Neural progenitor cell (in vitro differentiated cells): Measurements from ENCODE around the gene ZMYND8. TPM values are rescaled to one million over a fixed set of nuclear protein-coding genes. Genes with fewer than 3 reads are reported as not detected.
"Not testable (repeated sequence)": the region's sequence is repeated elsewhere in the genome, so short reads cannot be mapped to it uniquely, and the experiment has no call there.

ENCODE experiments used
- DNase-seq: peaks from one replicate; pipeline ENCODE4 v3.0.0-alpha.2; 2016; ENCODE audit warnings: low spot score
- H2AFZ ChIP-seq: fragments of 200-600 bp; sonication (generic); replicated peaks from 2 replicates; pipeline ENCODE4 v1.6.1; 2016; ENCODE audit warnings: antibody characterized with exemption
- H3F3A ChIP-seq: fragments of 200-600 bp; sonication (generic); 2 replicates; pipeline ENCODE4 v1.6.1; 2016; ENCODE audit warnings: antibody characterized with exemption, low read depth
- H3K27ac ChIP-seq: fragments of 200-600 bp; sonication (generic); 2 replicates; pipeline ENCODE4 v1.5.1; 2016; ENCODE audit warnings: mild to moderate bottlenecking
- H3K27me3 ChIP-seq: fragments of 200-600 bp; sonication (generic); 2 replicates; pipeline ENCODE4 v1.6.1; 2016; ENCODE audit warnings: mild to moderate bottlenecking, moderate library complexity
- H3K36me3 ChIP-seq: fragments of 200-600 bp; sonication (generic); 2 replicates; pipeline ENCODE4 v1.5.1; 2016
- H3K4me1 ChIP-seq: fragments of 200-600 bp; sonication (generic); 2 replicates; pipeline ENCODE4 v1.6.1; 2016; ENCODE audit warnings: mixed run types
- H3K4me2 ChIP-seq: fragments of 200-600 bp; sonication (generic); 2 replicates; pipeline ENCODE4 v1.6.1; 2016
- H3K4me3 ChIP-seq: fragments of 200-600 bp; sonication (generic); 2 replicates; pipeline ENCODE4 v1.5.1; 2016
- H3K79me2 ChIP-seq: fragments of 200-600 bp; sonication (generic); 2 replicates; pipeline ENCODE4 v1.6.1; 2016; ENCODE audit warnings: low read depth
- H3K9ac ChIP-seq: fragments of 200-600 bp; sonication (generic); 2 replicates; pipeline ENCODE4 v1.6.1; 2016
- H3K9me3 ChIP-seq: fragments of 200-600 bp; sonication (generic); 2 replicates; pipeline ENCODE4 v1.5.1; 2016; ENCODE audit warnings: low read depth
- H4K20me1 ChIP-seq: fragments of 200-600 bp; sonication (generic); 2 replicates; pipeline ENCODE4 v1.6.1; 2016; ENCODE audit warnings: low read depth
- H3K27ac Mint-ChIP-seq: 3 replicates; pipeline ENCODE4 v1.8.0; 2021; ENCODE audit warnings: mixed read lengths
- H3K27me3 Mint-ChIP-seq: 2 replicates; pipeline ENCODE4 v1.8.0; 2022; ENCODE audit warnings: low read depth, mild to moderate bottlenecking, inconsistent platforms, moderate library complexity, mixed read lengths; ENCODE audit not compliant: insufficient read depth
- H3K36me3 Mint-ChIP-seq: 3 replicates; pipeline ENCODE4 v1.8.0; 2021; ENCODE audit warnings: mixed read lengths
- H3K4me1 Mint-ChIP-seq: 3 replicates; pipeline ENCODE4 v1.8.0; 2021; ENCODE audit warnings: mixed read lengths
- H3K4me3 Mint-ChIP-seq: 3 replicates; pipeline ENCODE4 v1.8.0; 2021; ENCODE audit warnings: mild to moderate bottlenecking, moderate library complexity, mixed read lengths
- H3K9me3 Mint-ChIP-seq: 3 replicates; pipeline ENCODE4 v1.8.0; 2020; ENCODE audit warnings: mixed read lengths
- EZH2 ChIP-seq: fragments of 200-600 bp; sonication (generic); IDR thresholded peaks from 2 replicates; pipeline ENCODE4 v1.6.1; 2017; ENCODE audit warnings: antibody characterized with exemption, mild to moderate bottlenecking, moderate library complexity
- EZH2phosphoT487 ChIP-seq: fragments of 200-600 bp; sonication (generic); IDR thresholded peaks from 2 replicates; pipeline ENCODE4 v1.6.1; 2017; ENCODE audit warnings: antibody characterized with exemption
- total RNA-seq: library from RNA; depleted of rRNA; stranded (reverse); fragments of >200 nt; gene quantifications from 2 replicates; pipeline ENCODE4 v1.2.3, GENCODE V29; 2015; ENCODE audit warnings: low replicate concordance
- TF ChIP-seq, protein P1 (sequence below): fragments of 200-600 bp; sonication (generic); IDR thresholded peaks from 2 replicates; pipeline ENCODE4 v1.5.1; 2017; ENCODE audit warnings: antibody characterized with exemption, mild to moderate bottlenecking

Gene ZMYND8
- total RNA-seq, 1 donor from 2014 or later, result 59.4 TPM

DNA sequence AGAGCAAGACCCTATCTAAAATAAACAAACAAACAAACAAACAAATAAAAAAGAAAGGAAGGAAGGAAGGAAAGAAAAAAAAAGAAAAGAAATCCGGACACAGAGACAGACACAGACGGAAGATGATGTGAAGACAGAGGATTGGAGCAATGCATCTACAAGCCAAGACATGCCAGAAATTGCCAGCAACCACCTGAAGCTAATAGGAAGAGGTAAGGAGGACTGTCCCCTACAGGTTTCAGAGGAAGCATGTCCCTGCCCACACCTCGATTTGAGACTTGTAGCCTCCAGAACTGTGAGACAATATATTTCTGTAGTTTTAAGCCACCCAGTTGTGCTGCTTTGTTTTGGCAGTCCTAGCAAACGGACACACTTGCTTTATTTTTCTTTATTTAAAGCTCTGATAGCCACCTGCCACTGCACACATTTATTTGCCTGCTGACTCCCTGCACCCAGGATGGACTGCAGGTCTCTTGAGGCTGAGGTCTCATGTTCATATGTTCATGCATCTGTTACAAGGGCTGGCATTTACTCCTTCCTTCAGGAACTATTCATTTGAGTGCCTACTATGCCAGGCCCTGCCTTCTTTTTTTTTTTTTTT, 20.7 kb upstream of the ZMYND8 start:
- peaks cover 2% of the 10 kb centered on the region for H3K36me3 Mint-ChIP-seq
- Histone ChIP-seq H3K36me3 (no peaks in the 10 kb centered on the region), H3F3A (peaks cover 11% of the 10 kb centered on the region), H3K27me3 (no peaks in the 10 kb centered on the region), H3K79me2 (no peaks in the 10 kb centered on the region), H3K4me2 (no peak overlapping the region), H2AFZ (peak overlapping the region; percentile 63), H3K4me1 (peaks cover 14% of the 10 kb centered on the region), H3K4me3 (no peak overlapping the region), H4K20me1 (no peaks in the 10 kb centered on the region), H3K9ac (no peak overlapping the region), H3K27ac (peak overlapping the region; percentile 20), H3K9me3 (no peaks in the 10 kb centered on the region)
- TF ChIP-seq, protein P1, sequence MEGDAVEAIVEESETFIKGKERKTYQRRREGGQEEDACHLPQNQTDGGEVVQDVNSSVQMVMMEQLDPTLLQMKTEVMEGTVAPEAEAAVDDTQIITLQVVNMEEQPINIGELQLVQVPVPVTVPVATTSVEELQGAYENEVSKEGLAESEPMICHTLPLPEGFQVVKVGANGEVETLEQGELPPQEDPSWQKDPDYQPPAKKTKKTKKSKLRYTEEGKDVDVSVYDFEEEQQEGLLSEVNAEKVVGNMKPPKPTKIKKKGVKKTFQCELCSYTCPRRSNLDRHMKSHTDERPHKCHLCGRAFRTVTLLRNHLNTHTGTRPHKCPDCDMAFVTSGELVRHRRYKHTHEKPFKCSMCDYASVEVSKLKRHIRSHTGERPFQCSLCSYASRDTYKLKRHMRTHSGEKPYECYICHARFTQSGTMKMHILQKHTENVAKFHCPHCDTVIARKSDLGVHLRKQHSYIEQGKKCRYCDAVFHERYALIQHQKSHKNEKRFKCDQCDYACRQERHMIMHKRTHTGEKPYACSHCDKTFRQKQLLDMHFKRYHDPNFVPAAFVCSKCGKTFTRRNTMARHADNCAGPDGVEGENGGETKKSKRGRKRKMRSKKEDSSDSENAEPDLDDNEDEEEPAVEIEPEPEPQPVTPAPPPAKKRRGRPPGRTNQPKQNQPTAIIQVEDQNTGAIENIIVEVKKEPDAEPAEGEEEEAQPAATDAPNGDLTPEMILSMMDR, result no peak
- TF ChIP-seq EZH2 (no peak), EZH2phosphoT487 (no peak)
- H3K4me1 Mint-ChIP-seq, result peaks cover 14% of the 10 kb centered on the region
- peaks cover 4% of the 10 kb centered on the region for H3K27me3 Mint-ChIP-seq
- H3K9me3 Mint-ChIP-seq, result no peaks in the 10 kb centered on the region
- H3K4me3 Mint-ChIP-seq, result no peak overlapping the region
- H3K27ac Mint-ChIP-seq, result no peak overlapping the region
- DNase-seq, result no peak

DNA sequence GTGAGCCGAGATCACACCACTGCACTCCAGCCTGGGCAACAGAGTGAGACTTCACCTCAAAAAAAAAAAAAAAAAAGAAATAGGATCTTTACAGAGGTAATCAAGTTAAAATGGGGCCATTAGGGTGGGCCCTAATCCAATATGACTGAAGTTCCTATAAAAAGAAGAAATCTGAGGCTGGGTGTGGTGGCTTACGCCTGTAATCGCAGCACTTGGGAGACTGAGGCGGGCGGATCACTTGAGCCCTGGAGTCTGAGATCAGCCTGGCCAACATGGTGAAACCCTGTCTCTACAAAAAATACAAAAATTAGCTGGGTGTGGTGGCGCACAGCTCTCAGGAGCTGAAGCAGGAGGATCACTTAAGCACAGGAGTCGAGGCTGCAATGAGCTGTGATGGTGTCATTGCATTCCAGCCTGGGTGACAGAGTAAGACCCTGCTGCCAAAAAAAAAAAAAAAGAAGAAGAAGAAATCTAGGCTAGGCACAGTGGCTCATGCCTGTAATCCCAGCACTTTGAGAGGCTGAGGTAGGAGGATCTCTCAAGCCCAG, 19.7 kb upstream of the ZMYND8 start:
- not testable (repeated sequence) for H3K9me3 ChIP-seq, H3K79me2 ChIP-seq, H3K4me2 ChIP-seq, H3K36me3 Mint-ChIP-seq, H4K20me1 ChIP-seq, H3K4me3 ChIP-seq, H3K4me3 Mint-ChIP-seq, H3K9me3 Mint-ChIP-seq, H3K36me3 ChIP-seq, H3K27me3 ChIP-seq, H3K27ac Mint-ChIP-seq, H2AFZ ChIP-seq, H3K9ac ChIP-seq, H3K27ac ChIP-seq, DNase-seq
- peaks cover 22% of the 10 kb centered on the region for H3F3A ChIP-seq
- H3K4me1 ChIP-seq, result peaks cover 21% of the 10 kb centered on the region
- Mint-ChIP-seq H3K27me3 (peaks cover 11% of the 10 kb centered on the region), H3K4me1 (peaks cover 18% of the 10 kb centered on the region)

DNA sequence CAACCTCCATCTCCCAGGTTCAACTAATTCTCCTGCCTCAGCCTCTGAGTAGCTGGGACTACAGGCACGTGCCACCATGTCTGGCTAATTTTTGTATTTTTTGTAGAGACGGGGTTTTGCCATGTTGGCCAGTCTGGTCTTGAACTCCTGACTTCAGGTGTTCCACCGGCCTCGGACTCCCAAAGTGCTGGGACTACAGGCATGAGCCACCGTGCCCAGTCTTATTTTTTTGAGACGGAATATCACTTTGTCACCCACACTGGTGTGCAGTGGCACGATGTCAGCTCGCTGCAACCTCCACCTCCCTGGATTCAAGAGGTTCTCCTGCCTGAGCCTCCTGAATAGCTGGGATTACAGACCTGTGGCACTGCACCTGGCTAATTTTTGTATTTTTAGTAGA, 17.6 kb upstream of the ZMYND8 start:
- not testable (repeated sequence) for H3K36me3 Mint-ChIP-seq, H3K9ac ChIP-seq, H3K9me3 Mint-ChIP-seq, H3K4me3 Mint-ChIP-seq, H2AFZ ChIP-seq, H3K27ac Mint-ChIP-seq, DNase-seq, H4K20me1 ChIP-seq, H3K4me2 ChIP-seq, H3K27ac ChIP-seq, H3K9me3 ChIP-seq, H3K36me3 ChIP-seq, H3K79me2 ChIP-seq, H3K27me3 ChIP-seq, H3K4me3 ChIP-seq
- Histone ChIP-seq H3K4me1 (peaks cover 26% of the 10 kb centered on the region), H3F3A (peaks cover 42% of the 10 kb centered on the region)
- Mint-ChIP-seq H3K27me3 (peaks cover 11% of the 10 kb centered on the region), H3K4me1 (peaks cover 21% of the 10 kb centered on the region)

DNA sequence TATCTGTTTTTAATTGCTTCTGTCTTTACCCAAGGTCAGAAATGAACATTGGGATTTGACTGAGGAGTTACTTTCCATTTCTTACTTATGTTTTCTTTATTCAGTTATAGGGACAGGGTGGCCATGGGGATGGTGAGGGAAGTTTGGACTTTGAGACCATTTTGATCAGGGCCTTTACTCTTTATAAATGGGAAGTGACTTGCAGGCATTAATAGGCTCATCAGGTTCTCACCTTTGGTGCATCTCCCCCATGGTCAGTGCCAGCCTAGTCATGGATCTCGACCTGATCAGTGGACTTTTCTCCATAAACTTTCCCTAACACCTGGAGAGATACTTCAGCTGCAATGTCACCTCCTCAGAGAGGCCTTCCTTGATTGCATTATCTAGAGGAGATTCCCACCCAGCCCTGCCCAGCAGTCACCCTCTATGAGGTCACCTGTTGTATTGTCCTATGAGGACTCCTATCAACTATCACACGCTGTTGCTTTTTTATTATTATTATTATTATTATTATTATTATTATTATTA, 16.8 kb upstream of the ZMYND8 start:
- no peaks in the 10 kb centered on the region for H3K9me3 Mint-ChIP-seq
- no peak overlapping the region for H3K27ac Mint-ChIP-seq
- Histone ChIP-seq H3K4me2 (peak overlapping the region; percentile 2), H3K27me3 (no peaks in the 10 kb centered on the region), H3F3A (peaks cover 51% of the 10 kb centered on the region), H3K4me1 (peaks cover 32% of the 10 kb centered on the region), H3K79me2 (peaks cover 3% of the 10 kb centered on the region), H3K9ac (no peak overlapping the region), H4K20me1 (no peaks in the 10 kb centered on the region), H3K4me3 (no peak overlapping the region), H3K36me3 (no peaks in the 10 kb centered on the region), H3K27ac (peak overlapping the region; percentile 11), H3K9me3 (no peaks in the 10 kb centered on the region), H2AFZ (no peak overlapping the region)
- TF ChIP-seq, protein P1, result no peak
- TF ChIP-seq EZH2 (no peak), EZH2phosphoT487 (no peak)
- no peak overlapping the region for H3K4me3 Mint-ChIP-seq
- no peaks in the 10 kb centered on the region for H3K36me3 Mint-ChIP-seq
- H3K27me3 Mint-ChIP-seq, result peaks cover 13% of the 10 kb centered on the region
- peaks cover 28% of the 10 kb centered on the region for H3K4me1 Mint-ChIP-seq
- DNase-seq, result no peak
